ENCODE results near the gene SYNPO.

The SYNPO gene, protein sequence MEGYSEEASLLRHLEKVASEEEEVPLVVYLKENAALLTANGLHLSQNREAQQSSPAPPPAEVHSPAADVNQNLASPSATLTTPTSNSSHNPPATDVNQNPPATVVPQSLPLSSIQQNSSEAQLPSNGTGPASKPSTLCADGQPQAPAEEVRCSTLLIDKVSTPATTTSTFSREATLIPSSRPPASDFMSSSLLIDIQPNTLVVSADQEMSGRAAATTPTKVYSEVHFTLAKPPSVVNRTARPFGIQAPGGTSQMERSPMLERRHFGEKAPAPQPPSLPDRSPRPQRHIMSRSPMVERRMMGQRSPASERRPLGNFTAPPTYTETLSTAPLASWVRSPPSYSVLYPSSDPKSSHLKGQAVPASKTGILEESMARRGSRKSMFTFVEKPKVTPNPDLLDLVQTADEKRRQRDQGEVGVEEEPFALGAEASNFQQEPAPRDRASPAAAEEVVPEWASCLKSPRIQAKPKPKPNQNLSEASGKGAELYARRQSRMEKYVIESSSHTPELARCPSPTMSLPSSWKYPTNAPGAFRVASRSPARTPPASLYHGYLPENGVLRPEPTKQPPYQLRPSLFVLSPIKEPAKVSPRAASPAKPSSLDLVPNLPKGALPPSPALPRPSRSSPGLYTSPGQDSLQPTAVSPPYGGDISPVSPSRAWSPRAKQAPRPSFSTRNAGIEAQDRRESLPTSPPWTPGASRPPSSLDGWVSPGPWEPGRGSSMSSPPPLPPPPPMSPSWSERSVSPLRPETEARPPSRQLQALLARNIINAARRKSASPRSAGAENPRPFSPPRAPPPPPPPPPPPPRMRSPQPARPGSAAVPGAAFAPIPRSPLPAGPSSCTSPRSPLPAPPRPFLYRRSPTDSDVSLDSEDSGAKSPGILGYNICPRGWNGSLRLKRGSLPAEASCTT

DNA sequence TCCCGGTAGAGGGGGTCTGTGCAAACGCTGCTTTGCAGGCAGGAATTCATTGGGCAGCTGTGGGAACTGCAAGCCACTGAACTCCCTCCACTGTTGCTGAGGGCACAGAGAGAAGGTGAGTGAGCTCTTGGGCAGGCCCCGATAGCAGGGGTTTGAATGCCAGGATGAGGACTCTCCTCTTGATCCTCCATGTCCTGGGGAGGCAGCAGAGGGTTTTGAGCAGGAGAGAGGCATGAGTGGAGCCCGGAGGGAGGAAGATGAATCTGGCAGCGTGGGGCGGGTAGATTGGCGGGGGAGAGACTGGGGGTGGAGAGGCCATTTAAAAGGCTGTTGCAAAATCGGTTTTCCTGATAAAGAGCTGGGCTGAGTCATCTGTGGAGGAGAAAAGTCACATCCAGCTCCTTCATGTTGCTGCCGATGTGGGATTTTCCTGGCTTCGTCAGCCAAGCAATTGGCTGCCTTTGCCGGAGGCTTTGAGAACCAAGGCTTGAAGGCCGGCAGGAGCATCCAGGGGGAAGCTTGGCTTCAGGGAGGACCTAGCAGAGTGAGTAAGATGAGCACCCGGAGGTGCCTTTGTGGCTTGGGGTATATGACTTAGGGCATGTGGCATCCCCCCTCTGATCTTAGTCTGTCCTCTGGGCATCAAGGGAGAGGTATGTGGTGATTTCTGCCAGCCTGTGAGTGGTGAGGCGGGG, at the start of gene SYNPO:
Gene SYNPO, plus strand, starts transcription at position 350 of the 695 bp plus-strand sequence. CDS start 7,616 bp downstream, outside the sequence.
- H3K4me1 Mint-ChIP-seq (ENCODE audit: low read depth): no peaks in the 10 kb centered on the region
- H3K36me3 Mint-ChIP-seq (ENCODE audit: low read depth): no peaks in the 10 kb centered on the region
- peaks cover 10% of the 10 kb centered on the region for H3K27me3 Mint-ChIP-seq
- no peaks in the 10 kb centered on the region for H3K9me3 Mint-ChIP-seq
- no peak within 1 kb of the TSS for H3K27ac Mint-ChIP-seq
- H3K4me3 Mint-ChIP-seq: no peak within 1 kb of the TSS

DNA sequence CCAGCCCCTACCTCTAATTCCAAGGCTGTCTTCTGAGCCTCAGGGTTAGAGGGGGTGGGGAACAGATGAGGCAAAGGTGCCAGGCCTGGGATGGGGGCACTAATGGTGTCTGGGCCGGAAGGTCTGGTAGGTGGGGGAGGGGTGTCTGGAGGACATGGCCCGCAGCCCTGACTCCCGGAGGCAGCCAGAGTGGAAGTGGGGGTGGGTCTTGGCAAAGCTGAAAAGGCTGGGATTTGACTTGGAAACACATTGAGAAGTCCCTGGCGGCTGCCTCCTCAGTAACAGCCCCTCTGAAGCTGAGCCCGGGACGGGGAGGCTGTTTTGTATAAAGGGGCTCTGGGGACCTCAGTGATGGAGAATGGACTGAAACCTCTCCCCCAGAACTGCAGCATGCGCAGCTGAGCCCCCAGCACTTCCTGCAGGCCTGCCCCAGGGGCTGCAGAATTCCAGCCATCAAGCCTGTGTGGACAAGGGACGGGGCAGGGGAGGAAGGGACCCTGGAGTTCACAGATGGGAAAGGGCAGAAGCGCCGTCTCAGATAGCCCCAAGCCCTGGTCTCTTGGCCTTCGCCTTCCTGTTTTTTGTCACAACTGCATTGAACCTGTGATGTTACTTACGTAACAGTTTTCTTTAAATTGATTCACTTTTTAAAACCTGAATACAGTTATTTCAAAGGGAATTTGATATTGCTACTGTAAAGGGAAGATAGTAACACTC, 49.3 kb upstream of the SYNPO start:
- Mint-ChIP-seq H3K4me1 (ENCODE audit: low read depth) (no peaks in the 10 kb centered on the region), H3K4me3 (no peak overlapping the region), H3K9me3 (no peaks in the 10 kb centered on the region)

DNA sequence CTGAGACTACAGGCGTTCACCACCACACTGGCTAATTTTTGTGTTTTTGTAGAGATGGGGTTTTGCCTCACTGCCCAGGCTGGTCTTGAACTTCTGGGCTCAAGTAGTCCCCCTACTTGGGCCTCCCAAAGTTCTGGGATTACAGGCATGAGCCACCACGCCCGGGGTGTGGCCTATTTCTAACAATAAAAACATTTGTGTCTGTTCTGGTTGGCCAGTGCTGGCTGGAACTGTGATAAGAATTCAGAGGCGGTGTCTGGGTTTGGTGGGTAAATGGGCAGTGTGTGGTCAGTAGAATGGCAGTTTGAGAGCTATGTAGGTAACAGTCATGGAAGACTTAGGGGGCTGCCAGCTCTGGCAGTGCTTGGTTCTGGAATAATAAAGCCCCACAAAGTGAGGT, 46.9 kb upstream of the SYNPO start:
- H3K4me3 Mint-ChIP-seq: no peak overlapping the region

More for the DNA sequence above, 49.3 kb upstream of the SYNPO start:
- no peaks in the 10 kb centered on the region for H3K36me3 Mint-ChIP-seq (ENCODE audit: low read depth)
- H3K27ac Mint-ChIP-seq: no peak overlapping the region
- no peaks in the 10 kb centered on the region for H3K27me3 Mint-ChIP-seq

DNA sequence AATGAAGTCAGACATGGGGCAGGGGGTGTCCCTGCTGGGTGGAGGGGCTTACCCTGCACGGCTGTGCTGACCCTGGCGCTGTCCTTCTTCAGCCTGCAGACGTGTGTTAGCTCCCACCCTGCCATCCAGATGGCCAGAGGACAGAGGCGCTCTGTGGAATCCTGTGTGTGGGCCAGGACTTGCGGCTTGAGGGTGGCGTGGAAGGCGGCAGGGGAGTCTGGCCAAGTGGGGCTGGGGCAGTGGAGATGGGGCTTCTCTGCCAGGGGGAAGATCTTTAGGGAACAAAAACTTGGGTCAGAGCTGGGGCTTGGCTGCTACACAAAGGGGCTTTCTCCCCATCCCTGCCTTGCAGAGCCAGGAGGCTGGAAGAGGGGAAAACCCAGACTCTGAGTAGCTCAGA, 46.5 kb upstream of the SYNPO start:
- Mint-ChIP-seq H3K27ac (no peak overlapping the region), H3K4me3 (no peak overlapping the region), H3K9me3 (no peaks in the 10 kb centered on the region), H3K4me1 (ENCODE audit: low read depth) (no peaks in the 10 kb centered on the region), H3K27me3 (no peaks in the 10 kb centered on the region), H3K36me3 (ENCODE audit: low read depth) (no peaks in the 10 kb centered on the region)

More for the DNA sequence above, 46.9 kb upstream of the SYNPO start:
- Mint-ChIP-seq H3K4me1 (ENCODE audit: low read depth) (no peaks in the 10 kb centered on the region), H3K36me3 (ENCODE audit: low read depth) (no peaks in the 10 kb centered on the region), H3K27ac (no peak overlapping the region), H3K9me3 (no peaks in the 10 kb centered on the region), H3K27me3 (no peaks in the 10 kb centered on the region)

DNA sequence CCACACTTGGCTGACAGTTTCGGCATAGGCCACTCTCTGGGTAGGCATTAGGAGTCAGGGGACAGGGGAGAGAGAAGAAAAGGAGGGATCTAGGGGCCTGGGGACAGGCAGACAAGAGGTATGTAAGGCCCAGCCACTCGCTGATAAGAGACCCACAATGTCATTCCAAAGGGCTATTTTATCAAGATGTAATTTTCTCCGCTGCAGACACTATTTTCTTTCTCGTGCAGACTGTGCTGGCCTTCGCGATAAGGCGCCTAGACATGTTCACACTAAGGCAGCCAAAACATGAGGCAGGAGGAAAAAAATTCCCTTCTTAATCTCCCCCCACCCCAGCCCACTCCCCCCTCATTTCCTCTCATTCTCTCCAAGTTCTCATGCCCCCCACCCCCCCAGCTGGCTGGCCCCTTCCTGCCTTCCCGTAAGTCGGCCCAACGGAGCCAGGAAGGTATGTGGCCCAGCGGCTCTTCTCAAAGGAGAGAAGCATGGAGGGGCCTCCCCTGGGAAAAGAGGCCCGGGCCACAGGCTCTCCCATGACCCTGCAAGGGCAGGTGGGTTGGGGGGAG, 44.9 kb upstream of the SYNPO start:
- H3K4me3 Mint-ChIP-seq: no peak overlapping the region
- H3K36me3 Mint-ChIP-seq (ENCODE audit: low read depth): no peaks in the 10 kb centered on the region
- no peaks in the 10 kb centered on the region for H3K9me3 Mint-ChIP-seq
- no peaks in the 10 kb centered on the region for H3K27me3 Mint-ChIP-seq
- no peak overlapping the region for H3K27ac Mint-ChIP-seq
- H3K4me1 Mint-ChIP-seq (ENCODE audit: low read depth): no peaks in the 10 kb centered on the region

DNA sequence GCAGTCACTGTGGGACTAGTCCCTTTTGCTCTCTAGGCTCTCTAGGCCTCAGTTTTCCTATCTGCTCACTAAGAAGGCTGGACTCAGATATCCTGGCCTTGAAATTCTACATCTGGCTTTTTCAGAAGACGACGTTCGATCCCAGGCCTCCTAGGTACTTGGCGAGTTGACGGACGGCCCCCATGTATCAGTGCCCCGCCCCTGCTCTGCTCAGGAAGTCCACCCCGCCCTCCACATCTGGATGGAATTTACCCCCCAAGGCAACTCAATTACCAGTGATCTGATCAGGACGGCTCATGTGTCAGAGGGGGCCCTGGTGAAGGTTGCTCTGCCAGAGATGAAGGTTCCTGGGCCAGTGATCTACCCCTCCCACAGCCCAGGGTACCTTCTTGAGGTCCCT, 44.1 kb upstream of the SYNPO start:
- no peaks in the 10 kb centered on the region for H3K36me3 Mint-ChIP-seq (ENCODE audit: low read depth)
- H3K4me1 Mint-ChIP-seq (ENCODE audit: low read depth): no peaks in the 10 kb centered on the region
- H3K4me3 Mint-ChIP-seq: no peak overlapping the region
- no peak overlapping the region for H3K27ac Mint-ChIP-seq
- H3K9me3 Mint-ChIP-seq: no peaks in the 10 kb centered on the region
- no peaks in the 10 kb centered on the region for H3K27me3 Mint-ChIP-seq

DNA sequence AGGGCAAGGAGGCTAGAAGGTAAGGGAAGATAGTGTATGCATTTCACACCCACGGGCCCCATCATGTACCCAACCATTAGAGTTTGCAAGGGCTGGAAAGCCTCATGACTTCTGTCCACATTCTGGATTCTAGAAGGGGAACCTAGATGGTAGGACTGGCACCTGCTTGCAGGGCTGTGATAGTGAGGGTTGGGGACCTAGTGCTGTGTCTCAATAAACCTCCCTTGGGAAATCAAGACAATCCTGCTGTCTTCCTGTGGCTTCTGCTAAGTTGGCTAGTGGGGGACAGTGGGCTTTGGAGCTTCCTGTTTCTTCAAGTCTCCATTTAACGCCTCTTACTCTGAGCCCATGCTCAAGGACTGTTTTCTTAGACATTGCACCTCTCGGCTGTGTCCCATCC, 43.6 kb upstream of the SYNPO start:
- no peaks in the 10 kb centered on the region for H3K4me1 Mint-ChIP-seq (ENCODE audit: low read depth)
- H3K27ac Mint-ChIP-seq: no peak overlapping the region
- no peak overlapping the region for H3K4me3 Mint-ChIP-seq
- H3K27me3 Mint-ChIP-seq: no peaks in the 10 kb centered on the region
- H3K36me3 Mint-ChIP-seq (ENCODE audit: low read depth): no peaks in the 10 kb centered on the region
- no peaks in the 10 kb centered on the region for H3K9me3 Mint-ChIP-seq

DNA sequence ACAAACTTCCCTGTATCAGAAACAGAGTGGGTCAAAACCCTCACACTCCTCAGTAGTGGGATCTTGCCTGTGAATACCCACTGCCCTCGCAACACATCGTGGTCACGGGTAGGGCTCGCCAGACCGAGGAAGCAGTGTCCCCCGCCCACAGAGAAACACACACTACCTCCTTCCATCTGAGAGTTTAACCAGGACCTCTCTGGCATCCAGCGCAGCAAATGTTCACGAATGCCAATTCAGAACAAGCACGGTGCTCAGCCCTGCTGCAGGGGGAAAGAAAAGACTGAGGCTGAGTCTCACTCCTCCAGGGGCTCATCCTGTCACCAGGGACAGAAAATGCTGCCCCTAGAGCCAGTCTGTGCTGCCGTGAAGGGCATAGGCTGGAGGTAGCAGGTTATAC, 42.5 kb upstream of the SYNPO start:
- H3K9me3 Mint-ChIP-seq: no peaks in the 10 kb centered on the region
- H3K36me3 Mint-ChIP-seq (ENCODE audit: low read depth): no peaks in the 10 kb centered on the region
- H3K27ac Mint-ChIP-seq: no peak overlapping the region
- H3K4me1 Mint-ChIP-seq (ENCODE audit: low read depth): no peaks in the 10 kb centered on the region
- no peaks in the 10 kb centered on the region for H3K27me3 Mint-ChIP-seq
- no peak overlapping the region for H3K4me3 Mint-ChIP-seq

DNA sequence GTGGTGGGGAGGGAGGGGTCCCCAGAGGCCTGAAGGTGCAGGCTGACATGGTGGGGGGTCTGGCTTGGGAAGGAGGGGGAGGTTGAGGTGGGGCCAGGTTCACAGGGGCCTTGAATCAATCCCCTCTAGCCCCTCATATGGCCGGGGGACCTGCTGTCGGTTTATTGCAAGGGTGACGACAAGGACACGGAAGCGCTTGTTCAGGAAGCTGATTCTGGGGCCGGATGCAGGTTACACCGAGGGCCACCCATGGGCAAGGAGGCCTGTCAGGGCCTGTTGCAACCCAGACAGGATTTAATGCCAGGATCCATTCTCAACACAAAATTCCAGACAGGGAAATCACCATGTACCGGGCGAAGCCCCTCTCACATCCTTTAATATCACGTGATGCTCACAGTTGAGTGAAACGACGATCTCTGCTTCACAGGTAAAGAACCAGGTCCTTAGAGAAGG, 41.6 kb upstream of the SYNPO start:
- Mint-ChIP-seq H3K27me3 (no peaks in the 10 kb centered on the region), H3K4me3 (no peak overlapping the region), H3K9me3 (no peaks in the 10 kb centered on the region), H3K27ac (no peak overlapping the region), H3K36me3 (ENCODE audit: low read depth) (no peaks in the 10 kb centered on the region), H3K4me1 (ENCODE audit: low read depth) (no peaks in the 10 kb centered on the region)

DNA sequence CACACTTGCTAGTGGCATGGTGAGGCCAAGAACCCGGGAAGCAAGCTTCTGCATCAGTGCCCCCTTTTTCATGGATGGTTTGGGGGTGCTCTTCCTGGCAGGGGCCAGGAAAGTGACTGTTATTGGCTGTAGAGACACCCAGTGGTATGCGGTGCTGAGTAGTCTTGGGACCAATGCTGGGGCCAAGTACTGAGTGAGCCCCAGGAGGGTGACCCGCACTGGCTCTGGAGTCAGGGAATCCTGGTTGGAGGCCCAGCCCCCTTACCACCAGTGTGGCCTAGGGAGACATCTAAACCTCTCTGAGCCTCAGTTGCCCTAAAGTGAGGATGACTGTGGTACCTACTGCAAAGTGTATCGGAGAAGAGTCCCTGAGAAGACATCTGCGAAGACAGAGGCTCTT, 41.2 kb upstream of the SYNPO start:
- Mint-ChIP-seq H3K27me3 (no peaks in the 10 kb centered on the region), H3K4me1 (ENCODE audit: low read depth) (no peaks in the 10 kb centered on the region), H3K9me3 (no peaks in the 10 kb centered on the region)

DNA sequence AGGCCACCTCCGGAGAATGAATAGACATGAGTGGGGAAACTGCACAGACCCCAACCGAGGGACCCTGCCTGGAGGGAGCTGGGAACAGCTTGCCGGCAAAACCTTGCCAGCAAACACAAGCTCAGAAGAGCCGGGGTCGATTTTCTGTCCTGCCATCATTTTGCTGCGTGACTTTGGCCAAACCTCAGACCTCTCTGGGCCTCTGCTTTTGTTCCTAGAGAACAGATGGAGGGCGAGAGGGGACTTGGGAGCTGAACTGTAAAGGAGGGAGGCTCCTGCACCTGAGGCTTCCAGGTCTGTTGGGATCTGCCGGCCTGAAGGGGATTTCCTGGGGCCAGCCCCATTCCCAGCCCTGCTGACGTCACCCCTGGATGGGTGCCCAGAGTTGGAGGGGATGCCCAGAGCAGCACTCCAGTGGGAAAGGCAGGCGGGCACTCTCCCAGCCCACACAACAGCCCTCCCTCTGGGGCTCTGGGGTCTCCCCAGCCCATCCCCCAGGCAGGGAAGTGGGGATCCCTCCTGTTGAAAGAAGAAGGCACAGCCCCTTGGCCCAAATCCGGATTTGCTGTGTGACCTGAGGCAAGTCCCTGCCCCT, 40.4 kb upstream of the SYNPO start:
- Mint-ChIP-seq H3K27me3 (no peaks in the 10 kb centered on the region), H3K27ac (no peak overlapping the region), H3K4me1 (ENCODE audit: low read depth) (no peaks in the 10 kb centered on the region), H3K36me3 (ENCODE audit: low read depth) (no peaks in the 10 kb centered on the region), H3K9me3 (no peaks in the 10 kb centered on the region), H3K4me3 (no peak overlapping the region)

More for the DNA sequence above, 41.2 kb upstream of the SYNPO start:
- Mint-ChIP-seq H3K27ac (no peak overlapping the region), H3K4me3 (no peak overlapping the region), H3K36me3 (ENCODE audit: low read depth) (no peaks in the 10 kb centered on the region)

DNA sequence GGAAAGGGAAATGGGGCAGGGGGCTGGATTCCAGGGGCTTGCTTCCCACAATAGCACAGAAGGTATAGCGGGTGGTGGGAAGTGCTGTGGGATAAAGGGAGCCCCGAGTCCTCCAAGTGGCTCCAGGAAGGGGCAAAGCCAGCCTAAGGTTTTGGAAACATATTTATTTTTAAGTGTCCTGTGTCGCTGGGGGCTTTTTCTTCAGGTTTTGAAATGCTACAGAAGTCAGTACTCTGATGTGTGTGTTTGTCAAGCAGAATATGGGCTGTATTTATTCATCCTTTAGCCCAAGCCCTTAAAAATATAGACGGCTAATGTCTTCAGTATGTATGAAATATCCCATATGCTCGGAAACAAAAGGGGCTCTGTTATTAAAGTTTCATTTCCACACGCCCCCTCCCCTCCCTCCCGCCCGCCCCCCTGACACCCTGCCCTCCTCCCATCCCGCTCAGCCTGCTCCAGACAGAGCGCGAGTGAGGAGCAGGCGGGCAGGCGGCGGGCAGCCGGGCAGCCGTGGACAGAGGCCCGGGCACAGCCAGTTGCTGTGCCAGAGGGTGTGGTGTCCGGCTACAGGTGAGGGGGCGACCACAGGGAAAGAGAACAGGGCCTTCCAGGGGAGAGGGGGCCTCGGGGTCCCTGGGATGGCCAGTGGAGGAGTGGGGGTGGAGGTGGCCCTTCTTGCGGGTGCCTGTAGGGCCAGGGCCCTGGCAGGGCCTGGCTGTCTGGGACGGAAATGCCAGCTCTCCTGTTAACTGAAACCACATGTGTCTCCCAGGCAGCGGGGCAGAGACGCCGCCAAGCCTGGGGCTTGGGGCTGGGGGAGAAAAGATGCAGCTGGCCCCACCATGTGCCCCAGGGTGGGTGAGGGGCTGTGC, 39.6 kb upstream of the SYNPO start:
- H3K27ac Mint-ChIP-seq: no peak overlapping the region
- H3K36me3 Mint-ChIP-seq (ENCODE audit: low read depth): no peaks in the 10 kb centered on the region

More for the DNA sequence above, 39.6 kb upstream of the SYNPO start:
- H3K9me3 Mint-ChIP-seq: no peaks in the 10 kb centered on the region
- H3K4me3 Mint-ChIP-seq: no peak overlapping the region
- H3K4me1 Mint-ChIP-seq (ENCODE audit: low read depth): no peaks in the 10 kb centered on the region
- H3K27me3 Mint-ChIP-seq: no peaks in the 10 kb centered on the region

Measured in stimulated activated naive CD8-positive, alpha-beta T cell treated with anti-CD3 and anti-CD28 coated beads, Interleukin-15, Interleukin-2, amounts not matched to agents 100 ng/mL and 50 ng/mL, for 24 hours (primary cell).